GM19025 (cell line): ENCODE data around the gene PERCC1.

Source experiments
- ATAC-seq: cut with Tn5 transposase; IDR thresholded peaks from one replicate; pipeline ENCODE4 v1.9.1; 2021; ENCODE audit warnings: mild to moderate bottlenecking, low read depth, moderate library complexity; ENCODE audit not compliant: unreplicated experiment

PERCC1 gene

DNA sequence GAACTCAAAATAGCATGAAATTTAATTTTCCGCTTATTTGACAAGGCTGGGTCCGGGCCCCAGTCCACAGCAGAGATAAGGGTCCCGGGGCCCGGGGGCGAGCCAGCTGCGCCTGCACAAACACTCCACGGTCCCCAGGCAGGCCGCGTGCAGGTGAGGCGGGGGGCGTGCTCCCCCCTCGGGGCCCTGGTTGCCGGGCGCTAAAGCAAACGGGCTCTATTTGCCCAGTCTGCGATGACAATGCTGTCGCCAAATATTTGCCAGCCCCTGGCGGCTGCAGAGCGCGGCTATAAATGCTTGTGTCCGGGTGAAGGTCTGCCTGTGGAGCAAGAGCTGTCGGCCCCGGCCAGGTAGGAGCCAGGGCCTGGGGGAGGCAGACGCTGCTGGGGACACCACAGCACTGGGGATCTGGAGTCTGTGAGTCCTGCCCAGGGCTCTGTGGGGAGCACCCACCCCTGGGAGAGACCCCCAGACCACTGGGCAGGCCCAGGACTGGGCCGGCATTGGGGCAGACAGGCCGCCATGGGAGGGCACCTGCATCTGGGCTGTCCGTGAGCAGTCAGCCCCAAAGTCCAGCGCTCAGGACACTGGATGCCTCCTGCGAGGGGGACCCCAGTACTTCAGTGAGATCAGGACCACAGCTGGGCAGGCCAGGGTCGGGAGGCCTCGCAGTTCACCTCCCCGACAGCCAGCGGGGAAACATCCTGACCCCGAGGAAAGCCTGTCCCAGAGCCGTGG lies at the start of gene PERCC1:
TSS of gene PERCC1 (plus strand) at position 320 of the 738 bp plus-strand sequence. CDS start 1,516 bp downstream, outside the sequence.
- no peak for ATAC-seq

DNA sequence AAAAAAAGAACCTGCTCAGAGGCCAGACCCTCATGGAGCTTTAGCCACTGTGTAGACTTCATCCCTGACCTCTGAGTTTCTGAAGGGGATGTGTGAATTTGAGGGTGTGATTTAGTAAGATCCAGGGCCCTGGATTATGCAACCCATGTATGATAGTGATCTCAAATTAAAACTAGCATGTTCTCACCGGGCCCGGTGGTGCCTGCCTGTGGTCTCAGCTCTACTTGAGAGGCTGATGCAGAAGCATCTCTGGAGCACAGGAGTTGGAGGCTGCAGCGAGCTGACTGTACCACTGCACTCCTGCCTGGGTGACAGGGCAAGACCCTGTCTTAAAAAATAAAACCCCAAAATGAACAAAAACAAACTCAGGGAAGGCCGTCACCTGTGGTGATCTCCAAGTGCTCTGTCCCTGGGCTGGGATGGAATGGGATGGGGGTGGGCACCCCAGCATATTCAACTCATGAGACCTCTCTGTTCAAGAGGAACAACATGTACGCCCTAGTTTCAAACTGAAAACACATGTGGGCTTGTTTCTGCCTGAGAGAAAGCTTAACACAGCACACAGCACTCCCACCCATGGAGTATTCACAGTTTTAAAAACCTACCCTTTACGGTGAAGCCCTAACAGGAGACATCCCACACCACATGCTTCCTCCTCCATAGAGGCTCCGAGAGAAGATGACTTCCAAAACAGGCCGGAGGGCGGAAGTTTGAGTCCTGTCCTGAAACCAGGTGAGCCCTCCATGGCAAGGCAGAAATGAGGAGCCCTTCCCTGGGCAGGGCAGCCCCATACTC lies 49.1 kb upstream of the PERCC1 start:
- ATAC-seq, result no peak

DNA sequence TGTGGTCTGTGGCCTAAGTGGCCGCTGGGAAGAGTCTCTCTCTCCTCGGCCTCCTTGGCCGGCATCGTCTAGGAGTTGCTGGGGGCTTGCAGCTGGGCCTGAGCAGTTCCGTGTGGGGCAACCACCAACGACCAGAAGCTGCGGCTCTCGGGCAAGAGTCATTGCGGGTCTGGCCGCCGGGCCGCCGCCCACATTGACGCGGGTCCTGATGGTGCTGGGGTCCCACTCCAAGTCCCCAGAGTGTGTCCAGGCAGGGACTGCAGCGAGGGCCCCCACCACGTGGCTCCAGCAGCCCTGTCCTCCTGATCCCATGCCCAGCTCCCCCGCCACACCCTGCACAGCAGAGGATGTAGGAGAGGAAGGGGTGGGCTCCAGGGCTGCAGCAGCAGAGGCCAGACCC lies 47.3 kb upstream of the PERCC1 start:
- no peak for ATAC-seq

- no peak for ATAC-seq
Measured at GRCh38 chr16:1385232-1385631, 45.6 kb upstream of the PERCC1 start.

DNA sequence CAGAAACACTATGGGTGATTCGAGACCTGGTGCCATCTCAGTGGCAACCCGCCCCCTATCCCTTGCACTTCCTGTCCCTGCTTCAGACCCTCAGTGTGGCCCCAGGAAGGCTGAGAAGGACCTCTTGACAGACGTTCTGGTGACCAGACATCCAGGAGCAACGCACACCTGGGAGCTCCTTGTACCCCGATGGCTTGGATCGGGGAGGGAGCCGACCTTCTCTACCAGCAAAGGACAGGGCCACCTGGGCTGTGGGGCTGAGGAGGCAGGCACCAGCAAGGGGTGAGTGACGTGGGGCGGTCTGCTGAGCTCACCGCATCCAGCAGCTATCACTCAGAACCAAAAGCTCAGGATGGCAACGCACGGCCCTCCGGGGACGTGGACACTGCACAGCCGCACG lies 43.5 kb upstream of the PERCC1 start:
- ATAC-seq, result no peak

GRCh38 chr16:1389762-1390161 lies 41.1 kb upstream of the PERCC1 start:
- no peak for ATAC-seq

DNA sequence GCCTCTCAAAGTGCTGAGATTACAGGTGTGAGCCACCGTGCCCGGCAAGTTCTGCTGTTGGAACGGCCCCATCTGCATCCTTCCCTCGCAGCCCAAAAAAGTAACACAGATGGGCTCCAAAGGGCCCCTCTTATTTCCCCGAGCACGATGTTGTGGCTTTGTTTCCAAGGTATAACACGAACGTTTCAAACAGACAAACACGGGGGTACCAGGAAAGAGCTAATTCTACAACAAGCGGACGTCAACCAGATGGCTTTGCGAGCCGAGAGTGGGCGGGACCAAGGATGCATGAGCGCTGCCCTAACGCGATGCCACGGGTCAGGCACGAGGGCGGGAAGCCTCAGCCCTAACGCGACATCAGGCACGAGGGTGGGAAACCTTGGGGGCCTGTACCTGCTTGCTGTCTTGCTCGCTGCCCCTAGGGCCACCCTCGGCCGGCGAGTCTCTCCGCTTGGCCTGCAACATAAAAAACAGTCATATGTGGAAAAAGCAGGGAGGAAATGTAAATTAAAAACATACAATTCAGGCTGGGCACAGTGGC lies 40.6 kb upstream of the PERCC1 start:
- ATAC-seq, result no peak

GRCh38 chr16:1392826-1393225 lies 38.1 kb upstream of the PERCC1 start:
- ATAC-seq, result no peak

- ATAC-seq, result no peak
Measured at GRCh38 chr16:1393613-1394176, 37.2 kb upstream of the PERCC1 start.

- no peak for ATAC-seq
Measured at GRCh38 chr16:1394367-1394951, 36.4 kb upstream of the PERCC1 start.

DNA sequence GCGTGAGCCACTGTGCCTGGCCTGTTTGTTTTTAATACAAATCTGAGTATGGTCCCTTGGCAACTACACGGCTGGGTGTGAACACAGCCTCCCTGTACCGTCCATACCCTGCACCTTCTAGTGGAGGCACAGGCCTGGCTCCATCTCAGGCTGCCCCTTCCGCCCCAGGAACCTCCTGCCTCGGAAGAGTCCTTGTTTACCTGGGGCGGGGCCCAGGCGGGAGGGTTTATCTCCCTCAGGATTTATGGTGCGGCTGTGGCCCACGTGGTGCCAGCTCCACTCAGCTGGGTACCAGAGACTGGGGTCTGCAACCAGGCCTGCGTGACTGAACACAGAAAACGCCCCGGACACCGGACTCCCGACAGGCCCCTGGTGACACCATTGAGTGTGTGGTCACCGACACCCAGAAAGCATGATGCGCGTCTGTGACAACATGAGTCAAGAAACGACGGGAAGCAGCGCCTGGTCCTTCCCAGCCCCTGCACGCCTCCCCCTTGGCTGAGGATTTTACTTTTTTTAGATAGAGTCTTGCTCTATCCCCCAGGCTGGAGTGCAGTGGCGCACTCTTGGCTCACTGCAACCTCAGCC lies 35.3 kb upstream of the PERCC1 start:
- no peak for ATAC-seq

GRCh38 chr16:1397779-1398178 lies 33.1 kb upstream of the PERCC1 start:
- no peak for ATAC-seq

DNA sequence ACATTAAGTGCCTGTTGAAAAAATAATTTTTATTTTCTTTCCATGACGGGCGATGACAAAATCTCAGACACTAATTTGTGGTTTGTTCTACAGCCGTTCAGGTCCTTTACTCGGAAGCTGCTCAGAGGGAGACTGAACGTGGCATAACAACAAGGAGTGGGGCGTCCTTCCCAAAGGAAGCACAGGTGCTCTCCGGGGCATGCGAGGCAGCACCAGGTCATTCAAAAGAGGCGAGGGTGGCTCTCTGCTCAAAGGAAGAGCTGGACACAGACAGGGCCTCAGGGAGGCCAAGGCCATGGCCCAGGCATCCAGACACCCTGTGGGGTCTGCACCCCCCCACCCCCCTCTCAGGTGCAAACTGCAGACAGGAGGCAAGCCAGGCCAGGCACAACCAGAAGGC lies 32.5 kb upstream of the PERCC1 start:
- no peak for ATAC-seq

GRCh38 chr16:1398826-1399581 lies 31.9 kb upstream of the PERCC1 start:
- no peak for ATAC-seq

GRCh38 chr16:1401061-1401757 lies 29.7 kb upstream of the PERCC1 start:
- ATAC-seq, result no peak

DNA sequence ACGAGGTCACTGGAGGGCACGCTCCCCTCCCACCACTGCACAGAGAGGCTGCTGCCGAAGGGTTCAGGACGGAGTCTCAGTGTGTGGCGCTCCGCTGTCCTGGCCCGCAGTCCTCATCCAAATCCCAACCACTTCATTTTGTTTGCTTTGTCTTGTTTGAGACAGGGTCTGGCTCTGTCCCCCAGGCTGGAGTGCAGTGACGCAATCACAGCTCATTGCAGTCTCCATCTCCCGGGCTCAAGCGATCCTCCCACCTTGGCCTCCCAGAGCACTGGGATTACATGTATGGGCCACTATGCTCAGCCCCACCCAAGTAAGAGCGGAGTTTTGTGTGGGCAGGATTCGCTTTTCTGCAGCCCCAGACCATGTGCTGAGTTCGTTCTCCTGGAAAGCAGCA lies 29.1 kb upstream of the PERCC1 start:
- ATAC-seq, result no peak

GRCh38 chr16:1403036-1403435 lies 27.8 kb upstream of the PERCC1 start:
- no peak for ATAC-seq

GRCh38 chr16:1403733-1404132 lies 27.1 kb upstream of the PERCC1 start:
- ATAC-seq, result no peak

- ATAC-seq, result no peak
Measured at GRCh38 chr16:1407753-1408152, 23.1 kb upstream of the PERCC1 start.
